Osteoblast (primary cell): ENCODE measurements around the gene POLR2L. TPM values are rescaled to one million over a fixed set of nuclear protein-coding genes. Genes with fewer than 3 reads are reported as not detected.

ENCODE experiments used
- DNase-seq: peaks from one replicate; pipeline ENCODE4 v3.0.0; 2011; ENCODE audit warnings: low spot score, mixed read lengths; ENCODE audit not compliant: insufficient read length; ENCODE audit errors: missing footprints
- H2AFZ ChIP-seq: 2 replicates; pipeline ENCODE4 v1.6.0; 2011; ENCODE audit warnings: mild to moderate bottlenecking, low read length
- H3K27ac ChIP-seq: 2 replicates; pipeline ENCODE4 v1.5.1; 2011; ENCODE audit warnings: mild to moderate bottlenecking, low read depth, low read length, moderate library complexity
- H3K27me3 ChIP-seq: 2 replicates; pipeline ENCODE4 v1.6.0; 2012; ENCODE audit warnings: mild to moderate bottlenecking, control low read depth, inconsistent platforms, low read length, moderate library complexity; ENCODE audit not compliant: insufficient read depth
- H3K36me3 ChIP-seq: 2 replicates; pipeline ENCODE4 v1.5.1; 2011; ENCODE audit warnings: mild to moderate bottlenecking, low read length, control low read depth, moderate library complexity; ENCODE audit not compliant: insufficient read depth
- H3K4me1 ChIP-seq: 2 replicates; pipeline ENCODE4 v1.5.1; 2011; ENCODE audit warnings: mild to moderate bottlenecking, low read length, control low read depth, moderate library complexity; ENCODE audit not compliant: insufficient read depth
- H3K4me2 ChIP-seq: 2 replicates; pipeline ENCODE4 v1.6.0; 2011; ENCODE audit warnings: mild to moderate bottlenecking, low read length; ENCODE audit not compliant: insufficient read depth
- H3K4me3 ChIP-seq: fragments of 200-600 bp; sonication (generic); 3 replicates; pipeline ENCODE4 v1.5.1; 2012; ENCODE audit warnings: mild to moderate bottlenecking, low read length, inconsistent platforms; ENCODE audit not compliant: insufficient read depth
- H3K79me2 ChIP-seq: 2 replicates; pipeline ENCODE4 v1.6.0; 2012; ENCODE audit warnings: mild to moderate bottlenecking, low read length, control low read depth, inconsistent platforms; ENCODE audit not compliant: insufficient read depth
- H3K9me3 ChIP-seq: 2 replicates; pipeline ENCODE4 v1.5.1; 2011; ENCODE audit warnings: low read depth, low read length, control low read depth
- H4K20me1 ChIP-seq: 2 replicates; pipeline ENCODE4 v1.6.0; 2012; ENCODE audit warnings: mild to moderate bottlenecking, low read length, control low read depth; ENCODE audit not compliant: insufficient read depth
- total RNA-seq: library from RNA; depleted of rRNA; stranded (reverse); fragments of >200 nt; gene quantifications from 2 replicates; pipeline ENCODE4 v1.2.3, GENCODE V29; 2012
- TF ChIP-seq, protein P1 (sequence below): IDR thresholded peaks from 2 replicates; pipeline ENCODE4 v1.5.1; 2011; ENCODE audit warnings: mild to moderate bottlenecking, low read depth, low read length, moderate library complexity; ENCODE audit errors: extremely low read depth

Gene POLR2L
- total RNA-seq, 1 donor, result 60.8 TPM

GRCh38 chr11:867856-868358, 25.6 kb upstream of the POLR2L start:
- DNase-seq, result no peak
- peaks cover 15% of the 10 kb centered on the region for H3K36me3 ChIP-seq
- H3K27ac ChIP-seq, result no peak overlapping the region
- TF ChIP-seq, protein P1, sequence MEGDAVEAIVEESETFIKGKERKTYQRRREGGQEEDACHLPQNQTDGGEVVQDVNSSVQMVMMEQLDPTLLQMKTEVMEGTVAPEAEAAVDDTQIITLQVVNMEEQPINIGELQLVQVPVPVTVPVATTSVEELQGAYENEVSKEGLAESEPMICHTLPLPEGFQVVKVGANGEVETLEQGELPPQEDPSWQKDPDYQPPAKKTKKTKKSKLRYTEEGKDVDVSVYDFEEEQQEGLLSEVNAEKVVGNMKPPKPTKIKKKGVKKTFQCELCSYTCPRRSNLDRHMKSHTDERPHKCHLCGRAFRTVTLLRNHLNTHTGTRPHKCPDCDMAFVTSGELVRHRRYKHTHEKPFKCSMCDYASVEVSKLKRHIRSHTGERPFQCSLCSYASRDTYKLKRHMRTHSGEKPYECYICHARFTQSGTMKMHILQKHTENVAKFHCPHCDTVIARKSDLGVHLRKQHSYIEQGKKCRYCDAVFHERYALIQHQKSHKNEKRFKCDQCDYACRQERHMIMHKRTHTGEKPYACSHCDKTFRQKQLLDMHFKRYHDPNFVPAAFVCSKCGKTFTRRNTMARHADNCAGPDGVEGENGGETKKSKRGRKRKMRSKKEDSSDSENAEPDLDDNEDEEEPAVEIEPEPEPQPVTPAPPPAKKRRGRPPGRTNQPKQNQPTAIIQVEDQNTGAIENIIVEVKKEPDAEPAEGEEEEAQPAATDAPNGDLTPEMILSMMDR, result no peak
- peaks cover 2% of the 10 kb centered on the region for H3K4me1 ChIP-seq
- H3K27me3 ChIP-seq, result no peaks in the 10 kb centered on the region
- H3K9me3 ChIP-seq, result no peaks in the 10 kb centered on the region
- no peak overlapping the region for H3K4me3 ChIP-seq
- H2AFZ ChIP-seq, result no peak overlapping the region
- H4K20me1 ChIP-seq, result peaks cover 26% of the 10 kb centered on the region
- H3K4me2 ChIP-seq, result no peak overlapping the region
- no peaks in the 10 kb centered on the region for H3K79me2 ChIP-seq

DNA sequence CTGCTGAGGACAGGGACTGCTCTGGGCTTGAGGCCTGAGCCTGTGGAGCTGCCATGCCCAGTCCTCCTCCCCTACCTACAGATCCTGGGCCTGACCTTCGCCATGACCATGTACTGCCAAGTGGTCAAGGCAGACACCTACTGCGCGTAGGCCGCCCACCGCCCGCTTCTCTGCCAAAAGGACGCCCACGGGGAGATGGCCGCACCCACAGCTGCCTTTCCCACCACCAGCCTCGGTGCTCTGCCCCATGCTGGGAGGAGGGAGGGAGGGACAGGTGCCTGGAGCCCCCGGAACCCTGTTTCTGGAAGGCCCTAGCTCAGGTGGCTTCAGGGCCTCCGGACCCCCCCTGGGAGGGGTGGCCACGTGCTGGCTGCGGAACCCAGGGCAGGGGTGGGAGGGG, 24.2 kb upstream of the POLR2L start:
- Histone ChIP-seq H3K9me3 (no peaks in the 10 kb centered on the region), H3K36me3 (peaks cover 15% of the 10 kb centered on the region), H3K27ac (no peak overlapping the region), H3K4me1 (no peaks in the 10 kb centered on the region), H3K4me2 (no peak overlapping the region), H3K27me3 (no peaks in the 10 kb centered on the region), H3K79me2 (peaks cover 11% of the 10 kb centered on the region), H3K4me3 (no peak overlapping the region), H2AFZ (no peak overlapping the region), H4K20me1 (peaks cover 31% of the 10 kb centered on the region)
- TF ChIP-seq, protein P1, result no peak
- no peak for DNase-seq

- Histone ChIP-seq H3K36me3 (peaks cover 15% of the 10 kb centered on the region), H3K27me3 (no peaks in the 10 kb centered on the region), H3K4me1 (no peaks in the 10 kb centered on the region), H4K20me1 (peaks cover 31% of the 10 kb centered on the region), H3K4me3 (no peak overlapping the region), H3K4me2 (no peak overlapping the region), H3K27ac (no peak overlapping the region), H3K79me2 (peaks cover 14% of the 10 kb centered on the region), H2AFZ (no peak overlapping the region), H3K9me3 (no peaks in the 10 kb centered on the region)
- TF ChIP-seq, protein P1, result no peak
- no peak for DNase-seq
Measured at GRCh38 chr11:865462-866430, 23.4 kb upstream of the POLR2L start.

GRCh38 chr11:864898-865297, 22.6 kb upstream of the POLR2L start:
- H3K27me3 ChIP-seq, result no peaks in the 10 kb centered on the region
- H3K4me1 ChIP-seq, result peaks cover 2% of the 10 kb centered on the region
- peaks cover 23% of the 10 kb centered on the region for H3K79me2 ChIP-seq
- TF ChIP-seq, protein P1, result no peak
- H3K4me2 ChIP-seq, result no peak overlapping the region
- no peak for DNase-seq
- H3K36me3 ChIP-seq, result peaks cover 15% of the 10 kb centered on the region
- no peak overlapping the region for H3K4me3 ChIP-seq
- no peak overlapping the region for H3K27ac ChIP-seq
- peaks cover 37% of the 10 kb centered on the region for H4K20me1 ChIP-seq
- no peaks in the 10 kb centered on the region for H3K9me3 ChIP-seq
- no peak overlapping the region for H2AFZ ChIP-seq
